Erythroblast (primary cell): Measurements from ENCODE around the gene MACROD2.

Source experiments
- GATA1 ChIP-seq: IDR thresholded peaks from 2 replicates; pipeline ENCODE4 v1.6.1; 2011; ENCODE audit warnings: low read depth, mild to moderate bottlenecking, control low read depth, low read length, moderate library complexity
- POLR2A ChIP-seq: IDR thresholded peaks from 2 replicates; pipeline ENCODE4 v1.6.1; 2011; ENCODE audit warnings: mild to moderate bottlenecking, low read length

DNA sequence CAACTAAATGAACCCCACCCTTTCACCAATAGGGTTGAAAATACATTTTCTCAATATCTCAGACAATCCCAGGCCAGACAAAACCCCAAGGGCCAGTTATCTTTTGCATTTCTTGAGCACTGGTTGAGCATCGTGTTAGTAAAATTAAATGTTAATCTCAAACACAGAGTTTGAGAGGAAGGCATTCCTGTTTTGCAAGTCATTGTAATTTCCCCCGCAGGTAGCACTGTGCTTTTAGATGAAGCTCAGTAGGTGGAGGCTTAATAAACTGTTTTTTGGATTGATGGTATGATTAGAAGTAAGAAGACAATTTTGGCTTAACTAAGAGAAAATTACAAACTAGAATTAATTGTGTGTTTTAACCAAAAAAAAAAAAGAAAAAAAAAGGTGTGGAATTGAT lies 1340.7 kb downstream of the MACROD2 start:
- no peak for TF ChIP-seq POLR2A
- no peak for TF ChIP-seq GATA1
